ENCODE measurements around the gene TMEM191C.
"Not testable (repeated sequence)": the region's sequence is repeated elsewhere in the genome, so short reads cannot be mapped to it uniquely, and the experiment has no call there.

The TMEM191C gene

DNA sequence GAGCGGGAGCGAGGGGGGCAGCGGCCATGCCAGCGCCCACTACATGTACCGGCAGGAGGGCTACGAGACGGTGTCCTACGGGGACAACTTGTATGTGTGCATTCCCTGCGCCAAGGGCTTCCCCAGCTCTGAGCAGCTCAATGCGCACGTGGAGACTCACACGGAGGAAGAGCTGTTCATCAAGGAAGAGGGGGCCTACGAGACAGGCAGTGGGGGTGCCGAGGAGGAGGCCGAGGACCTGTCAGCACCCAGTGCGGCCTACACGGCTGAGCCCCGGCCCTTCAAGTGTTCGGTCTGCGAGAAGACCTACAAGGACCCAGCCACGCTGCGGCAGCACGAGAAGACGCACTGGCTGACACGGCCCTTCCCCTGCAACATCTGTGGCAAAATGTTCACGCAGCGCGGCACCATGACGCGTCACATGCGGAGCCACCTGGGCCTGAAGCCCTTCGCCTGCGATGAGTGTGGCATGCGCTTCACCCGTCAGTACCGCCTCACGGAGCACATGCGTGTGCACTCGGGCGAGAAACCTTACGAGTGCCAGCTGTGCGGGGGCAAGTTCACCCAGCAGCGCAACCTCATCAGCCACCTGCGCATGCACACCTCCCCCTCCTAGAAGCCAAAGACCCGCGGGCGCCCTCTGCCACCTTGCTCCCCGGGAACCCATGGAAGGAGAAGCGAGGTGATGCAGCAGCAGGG is 20.9 kb upstream of the TMEM191C start:
- DNase-seq, result no peak

DNA sequence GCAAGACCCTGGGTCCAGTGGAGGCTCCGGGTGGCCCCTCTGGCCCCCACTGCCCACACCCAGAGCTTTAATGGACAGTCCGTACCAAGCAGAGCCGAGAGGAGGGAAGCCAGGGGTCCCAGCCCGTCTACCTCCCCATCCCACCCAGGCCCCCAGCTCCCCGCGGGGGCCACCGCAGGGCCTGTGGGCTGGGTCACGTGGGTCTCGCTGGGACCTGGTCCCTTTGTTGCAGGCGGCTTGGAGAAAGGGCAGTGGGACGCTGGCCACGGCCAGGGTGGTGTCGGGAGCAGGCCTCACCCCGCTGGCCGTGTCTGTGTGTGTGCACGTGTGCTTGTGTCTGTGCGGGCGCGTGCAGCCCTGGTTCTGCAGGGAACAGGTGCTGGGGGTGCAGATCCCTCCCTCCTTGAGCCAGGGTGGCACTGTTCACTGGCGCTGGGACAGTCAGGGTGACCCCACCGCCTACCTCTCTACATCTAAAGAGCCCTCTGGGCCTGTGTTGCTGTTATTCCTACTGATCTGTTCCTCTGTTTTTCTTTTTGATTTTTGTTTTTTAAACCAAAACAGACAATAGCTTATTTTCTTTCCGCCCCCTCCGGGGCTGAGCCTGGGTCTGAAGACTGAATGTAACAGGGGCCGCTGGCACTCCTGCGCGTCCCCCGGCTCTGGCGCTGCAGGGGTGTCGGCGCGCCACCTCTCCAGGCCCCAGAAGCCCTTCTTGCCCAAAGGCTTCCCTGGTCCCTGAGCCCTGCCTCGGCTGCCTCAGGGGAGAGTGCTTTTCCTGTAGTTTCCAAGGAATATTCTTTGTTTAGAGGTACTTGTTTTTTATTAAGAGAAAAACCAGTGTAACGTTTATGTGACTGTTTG is 20.1 kb upstream of the TMEM191C start:
- DNase-seq, result no peak

DNA sequence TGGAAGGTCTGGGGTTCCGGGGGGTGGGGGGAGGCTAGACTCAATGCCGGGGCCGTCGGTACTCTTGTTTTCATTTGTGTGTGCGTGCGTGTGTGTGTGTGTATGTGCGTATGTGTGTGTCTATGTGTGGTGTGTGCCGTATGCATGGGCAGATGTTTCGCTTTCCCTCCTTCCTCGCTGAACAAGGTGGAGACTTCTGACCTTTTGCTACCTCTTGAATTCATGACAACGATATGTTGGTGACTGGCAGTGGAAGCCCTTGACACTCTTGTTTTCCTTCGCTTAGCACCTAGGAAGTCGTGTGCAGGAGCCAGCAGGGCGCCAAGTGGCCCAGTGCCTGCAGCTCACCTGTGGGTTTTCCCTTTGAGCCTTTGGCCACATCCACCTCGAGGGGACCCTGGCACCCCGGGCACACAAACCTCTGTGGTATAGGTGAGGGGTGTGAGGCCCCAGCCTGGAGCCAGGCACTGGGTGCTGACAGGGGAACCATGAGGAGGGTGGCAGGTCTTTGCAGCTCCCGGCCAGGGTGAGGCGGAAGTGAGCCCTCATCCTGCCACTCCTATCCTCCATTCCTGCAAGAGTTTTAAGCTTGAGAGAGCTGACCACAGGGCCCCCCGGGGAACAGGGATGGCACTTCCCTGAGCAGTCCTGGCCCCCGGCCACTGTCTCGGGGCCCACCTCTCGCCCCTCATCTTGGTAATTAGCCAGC is 19.3 kb upstream of the TMEM191C start:
- DNase-seq, result no peak

DNA sequence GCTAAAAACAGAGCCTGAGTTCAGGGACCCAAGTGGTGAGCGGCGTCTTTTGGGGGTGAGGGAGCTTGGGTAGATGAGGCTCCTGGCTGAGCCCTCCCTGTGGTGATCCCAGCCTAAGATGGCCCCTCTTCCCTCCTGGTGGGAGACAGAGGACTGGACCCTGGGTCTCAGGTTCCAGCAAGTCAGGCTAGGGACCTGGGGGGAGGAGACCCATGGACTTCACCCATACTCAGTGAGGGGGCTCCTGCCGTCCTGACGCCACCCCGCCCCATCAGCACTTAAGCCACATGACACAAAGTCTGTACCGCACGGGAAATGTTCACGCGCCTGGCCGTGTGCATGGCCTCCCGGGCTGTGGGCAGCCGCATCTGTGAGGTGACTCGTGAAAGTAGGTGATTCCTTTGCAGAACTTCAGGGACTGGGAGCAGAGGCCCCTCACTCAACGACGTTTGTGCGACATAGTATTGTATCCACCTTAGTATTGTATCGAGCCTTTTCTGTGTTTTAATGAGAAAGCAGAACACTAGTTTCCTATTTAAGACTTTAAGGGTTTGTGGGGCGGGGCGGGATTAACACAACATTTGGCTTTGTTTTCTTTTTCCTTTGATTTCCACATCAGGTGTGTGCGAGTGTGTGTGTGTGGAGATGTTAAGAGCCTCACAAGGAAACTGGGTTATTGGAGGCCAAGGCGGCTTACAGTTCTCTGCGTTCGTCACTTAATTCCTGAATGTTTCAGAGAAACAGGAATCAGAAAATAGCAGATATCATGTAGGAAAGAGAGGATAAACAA is 18.4 kb upstream of the TMEM191C start:
- no peak for DNase-seq

DNA sequence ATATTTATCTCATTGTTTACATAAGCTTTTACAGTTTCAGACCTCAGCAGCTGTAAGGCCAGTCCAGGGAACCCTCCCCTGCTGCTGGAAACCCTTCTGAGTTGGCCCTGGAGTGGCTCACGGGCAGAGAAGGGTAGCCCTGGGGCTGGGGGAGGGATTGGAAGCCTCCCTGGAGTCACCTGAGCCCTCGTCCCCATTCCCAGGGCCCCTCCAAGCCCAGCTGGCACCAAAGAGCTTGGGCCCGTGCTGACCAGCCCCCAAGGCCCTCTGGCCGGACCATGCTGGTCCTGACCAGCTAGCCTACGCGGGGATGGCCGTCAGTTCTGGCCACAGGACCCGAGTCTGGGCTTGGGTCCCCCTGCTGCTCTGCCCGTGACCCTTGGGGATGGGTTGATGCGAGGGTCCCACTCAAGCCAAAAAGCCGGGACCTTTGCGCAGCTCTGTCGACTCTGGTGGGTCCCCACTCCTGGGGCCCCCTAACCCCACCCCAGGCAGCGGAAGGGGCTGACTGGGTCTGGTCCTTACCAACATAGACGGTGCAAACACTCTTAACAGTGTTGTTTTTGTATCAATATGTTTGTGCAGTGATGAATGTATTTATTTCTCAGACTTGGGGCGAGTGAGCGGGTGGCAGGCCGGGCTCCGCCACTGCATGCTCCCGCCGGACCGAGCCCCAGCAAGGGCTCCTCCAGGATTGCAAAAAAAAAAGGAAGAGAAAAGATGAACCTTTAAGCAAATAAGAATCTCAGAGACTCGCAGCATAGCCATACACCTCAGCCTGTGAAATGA is 17.5 kb upstream of the TMEM191C start:
- no peak for DNase-seq

DNA sequence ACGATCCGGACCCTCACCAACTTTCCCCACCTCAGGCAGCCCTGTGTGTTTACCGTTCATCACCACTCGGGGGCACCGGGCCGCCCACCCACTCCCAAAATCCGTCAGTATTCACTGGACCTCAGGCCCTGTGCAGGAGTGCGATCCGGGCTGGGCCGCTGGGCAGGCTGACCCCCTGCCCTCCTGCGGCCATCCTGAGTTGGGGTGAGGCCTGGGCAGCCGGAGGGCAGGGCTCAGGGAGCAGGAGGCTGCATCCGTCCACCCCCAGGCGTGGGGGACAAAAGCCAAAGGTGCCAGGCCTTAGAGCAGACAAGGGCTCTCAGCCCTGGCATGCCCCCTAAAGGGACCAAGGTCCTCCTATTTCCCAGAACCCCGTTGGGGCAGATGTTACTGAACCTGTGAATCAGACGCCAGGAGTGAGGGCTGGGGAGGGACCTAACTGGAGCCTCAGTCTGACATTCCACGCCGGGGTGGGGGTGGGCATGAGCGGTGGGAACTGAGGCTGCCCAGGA is 16.8 kb upstream of the TMEM191C start:
- no peak for DNase-seq

DNA sequence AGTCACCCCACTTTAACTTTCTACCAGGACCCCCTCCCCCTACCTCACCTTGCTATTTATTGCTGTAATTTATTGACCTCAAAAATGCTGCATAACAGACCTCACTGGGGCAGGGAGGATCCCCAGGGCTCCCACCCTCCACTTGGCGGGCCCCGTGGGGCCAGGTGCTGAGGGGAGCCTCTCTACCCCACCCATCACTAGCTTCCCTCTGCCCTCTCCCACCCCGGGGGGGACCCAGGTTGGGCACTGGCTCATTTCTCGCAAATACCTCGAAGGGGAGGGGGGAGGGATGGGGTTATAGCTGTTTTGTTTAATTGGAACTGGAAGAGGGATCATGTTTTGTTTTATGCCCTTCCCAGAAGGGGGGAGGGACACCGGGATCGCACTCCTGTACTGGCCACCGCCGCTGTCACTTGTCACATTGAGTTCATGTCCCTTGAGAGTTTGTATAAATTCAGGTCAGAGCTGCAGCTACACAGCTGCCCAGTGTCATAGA is 16.3 kb upstream of the TMEM191C start:
- DNase-seq, result no peak

DNA sequence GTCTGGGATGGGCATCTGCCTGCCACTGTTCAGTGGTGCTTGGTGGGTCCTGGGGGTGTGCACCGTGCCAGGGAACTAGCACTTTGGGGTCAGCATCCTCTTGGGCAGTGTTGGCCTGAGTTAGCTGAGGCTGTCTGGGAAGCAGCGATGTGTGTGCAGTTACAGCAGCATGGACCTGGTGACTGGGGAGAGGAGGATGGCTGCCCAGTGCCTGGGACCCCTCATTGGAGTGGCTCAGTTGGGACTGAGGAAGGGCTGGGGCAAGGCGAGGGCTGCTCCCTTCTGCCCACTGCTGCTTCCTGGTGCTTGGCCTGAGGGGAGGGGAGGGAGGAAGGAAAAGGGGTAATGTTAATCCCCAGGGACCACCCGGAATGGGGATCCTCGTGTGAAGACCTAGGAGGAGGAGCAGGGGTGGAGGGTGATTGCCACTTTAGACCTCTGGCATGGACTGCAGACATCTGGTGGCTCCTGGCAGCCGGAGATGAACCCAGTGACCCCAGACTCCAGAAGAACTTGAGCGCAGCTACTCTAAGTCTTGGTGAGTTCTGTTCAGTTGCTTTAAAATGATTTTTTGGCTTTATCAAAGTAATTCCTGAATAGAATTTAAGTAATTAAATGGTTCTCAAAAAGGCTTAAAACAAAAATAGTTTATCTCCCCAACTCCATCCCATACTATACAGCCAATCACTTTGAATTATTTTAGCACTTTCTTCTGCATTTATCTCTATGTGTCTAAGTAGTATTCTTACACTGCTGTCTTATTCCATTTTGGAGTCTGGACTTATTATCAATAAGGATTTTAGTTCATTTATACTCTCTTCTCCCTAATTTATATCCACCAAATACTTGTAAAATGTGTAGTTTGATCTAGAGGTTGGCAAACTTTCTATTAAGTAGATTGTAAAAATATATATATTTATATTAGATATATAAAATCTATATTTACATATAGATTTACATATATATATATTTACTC is 15.4 kb upstream of the TMEM191C start:
- no peak for DNase-seq

DNA sequence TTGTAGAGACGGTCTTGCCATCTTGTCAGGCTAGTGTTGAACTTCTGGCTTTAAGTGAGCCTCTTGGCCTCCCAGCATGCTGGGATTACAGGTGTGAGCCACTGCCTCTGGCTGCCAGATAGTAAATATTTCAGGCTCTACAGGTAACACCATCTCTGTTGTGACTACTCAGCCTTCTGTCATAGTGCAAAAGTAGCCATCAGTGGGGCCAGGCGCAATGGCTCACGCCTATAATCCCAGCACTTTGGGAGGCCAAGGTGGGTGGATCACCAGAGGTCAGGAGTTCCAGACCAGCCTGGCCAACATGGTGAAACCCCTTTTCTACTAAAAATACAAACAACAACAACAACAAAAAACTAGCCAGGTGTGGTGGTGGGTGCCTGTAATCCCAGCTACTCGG is 14.5 kb upstream of the TMEM191C start:
- DNase-seq, result not testable (repeated sequence)

DNA sequence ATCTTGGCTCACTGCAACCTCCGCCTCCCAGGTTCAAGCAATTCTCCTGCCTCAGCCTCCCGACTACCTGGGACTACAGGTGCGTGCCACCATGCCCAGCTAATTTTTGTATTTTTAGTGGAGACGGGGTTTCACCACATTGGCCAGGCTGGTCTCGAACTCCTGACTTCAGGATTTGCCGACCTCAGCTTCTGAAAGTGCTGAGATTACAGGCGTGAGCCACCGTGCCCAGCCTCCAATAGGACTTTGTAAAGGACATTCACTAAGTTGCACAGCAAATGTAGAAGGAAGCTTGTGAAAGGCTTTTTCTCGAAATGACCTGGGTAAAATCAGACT is 12.2 kb upstream of the TMEM191C start:
- DNase-seq, result not testable (repeated sequence)

DNA sequence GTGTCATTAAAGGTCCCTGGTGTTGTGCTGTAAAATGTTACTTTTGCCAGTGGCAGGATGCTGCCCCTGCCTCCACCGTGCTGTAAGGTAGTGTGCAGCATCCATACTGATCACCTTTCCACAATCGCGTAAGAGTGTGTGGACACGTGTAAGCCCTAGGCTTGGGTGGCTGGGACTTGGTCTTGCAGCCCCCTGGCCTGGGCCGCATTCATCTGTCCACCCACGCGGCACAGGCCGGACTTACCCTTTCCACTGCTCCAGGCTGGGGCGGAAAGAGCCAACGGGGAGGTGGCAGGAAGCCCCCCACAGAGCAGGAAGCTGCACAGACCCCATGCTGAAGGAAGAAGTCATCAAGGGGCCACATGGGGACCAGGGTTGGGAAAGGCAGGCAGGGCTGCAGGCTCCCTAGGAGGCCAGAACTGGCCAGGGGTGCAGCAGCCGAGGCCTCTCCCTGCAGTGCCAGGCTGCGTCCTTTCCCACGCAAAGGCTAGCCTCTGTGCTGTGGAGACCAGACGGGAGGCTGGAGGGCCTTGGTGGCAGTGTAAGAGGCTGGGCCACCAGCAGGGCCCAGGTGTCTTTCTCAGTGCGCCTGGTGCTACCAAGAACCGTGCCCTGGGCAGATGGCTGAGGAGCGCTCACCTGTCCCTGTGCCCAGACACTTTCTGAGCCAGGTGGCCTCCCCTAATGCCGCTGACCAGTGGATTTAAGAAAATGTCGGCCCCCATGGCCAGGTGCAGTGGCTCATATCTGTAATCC is 11.7 kb upstream of the TMEM191C start:
- DNase-seq, result no peak

DNA sequence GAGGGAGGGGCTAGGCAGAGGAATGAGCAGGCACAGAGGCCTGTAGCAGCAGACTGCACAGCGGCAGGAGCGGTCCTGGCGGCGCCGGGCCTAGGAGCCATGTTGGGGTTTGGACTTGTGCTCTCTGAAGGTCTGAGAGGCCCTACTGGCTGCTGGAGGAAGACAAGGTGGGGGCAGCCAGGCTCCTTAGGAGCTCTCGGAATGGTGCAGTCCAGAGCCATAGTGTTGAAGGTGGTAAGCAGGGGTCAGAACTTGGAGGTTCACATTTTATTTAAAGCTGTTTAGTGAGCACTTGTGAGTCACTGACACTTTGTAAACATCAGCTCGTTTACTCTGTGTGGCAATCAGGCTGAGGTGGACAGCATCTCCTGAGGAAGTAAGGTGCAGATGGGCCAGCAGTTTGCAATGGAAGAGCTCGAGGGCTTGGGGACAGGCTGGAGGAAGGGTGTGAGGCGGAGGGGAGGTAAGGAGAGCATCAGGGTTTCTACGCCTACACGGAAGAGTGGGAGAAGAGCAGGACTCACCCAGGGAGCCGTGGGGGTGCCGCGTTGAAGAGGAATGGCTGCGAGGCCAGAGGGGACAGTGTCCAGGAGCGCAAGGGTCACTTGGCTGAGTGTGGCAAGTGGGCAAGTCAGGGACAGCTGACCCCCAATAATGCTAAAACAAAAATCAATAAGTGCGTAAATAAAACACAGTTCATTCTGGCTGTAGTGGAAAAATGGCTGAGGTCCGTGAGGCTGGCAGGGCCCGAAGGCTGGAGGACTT is 10.0 kb upstream of the TMEM191C start:
- DNase-seq, result no peak

DNA sequence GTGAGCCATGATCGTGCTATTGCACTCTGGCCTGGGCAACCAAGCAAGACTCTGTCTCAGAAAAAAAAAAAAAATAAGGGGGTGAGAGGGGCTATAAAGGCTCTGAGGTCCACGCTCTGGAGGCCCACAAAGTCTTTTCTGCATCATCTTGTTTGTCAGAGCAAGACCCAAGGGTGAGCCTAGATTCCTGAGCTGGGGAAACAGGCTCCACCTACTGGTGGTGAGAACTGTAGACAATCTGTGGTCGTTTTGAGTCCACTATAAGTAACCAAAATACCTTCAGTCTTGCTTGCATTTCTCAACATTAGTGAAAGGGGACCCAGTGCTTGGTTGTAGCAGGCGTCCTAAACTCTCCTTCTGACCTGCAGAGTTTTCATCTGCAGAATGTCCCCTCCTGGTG is 4.5 kb upstream of the TMEM191C start:
- DNase-seq, result not testable (repeated sequence)

DNA sequence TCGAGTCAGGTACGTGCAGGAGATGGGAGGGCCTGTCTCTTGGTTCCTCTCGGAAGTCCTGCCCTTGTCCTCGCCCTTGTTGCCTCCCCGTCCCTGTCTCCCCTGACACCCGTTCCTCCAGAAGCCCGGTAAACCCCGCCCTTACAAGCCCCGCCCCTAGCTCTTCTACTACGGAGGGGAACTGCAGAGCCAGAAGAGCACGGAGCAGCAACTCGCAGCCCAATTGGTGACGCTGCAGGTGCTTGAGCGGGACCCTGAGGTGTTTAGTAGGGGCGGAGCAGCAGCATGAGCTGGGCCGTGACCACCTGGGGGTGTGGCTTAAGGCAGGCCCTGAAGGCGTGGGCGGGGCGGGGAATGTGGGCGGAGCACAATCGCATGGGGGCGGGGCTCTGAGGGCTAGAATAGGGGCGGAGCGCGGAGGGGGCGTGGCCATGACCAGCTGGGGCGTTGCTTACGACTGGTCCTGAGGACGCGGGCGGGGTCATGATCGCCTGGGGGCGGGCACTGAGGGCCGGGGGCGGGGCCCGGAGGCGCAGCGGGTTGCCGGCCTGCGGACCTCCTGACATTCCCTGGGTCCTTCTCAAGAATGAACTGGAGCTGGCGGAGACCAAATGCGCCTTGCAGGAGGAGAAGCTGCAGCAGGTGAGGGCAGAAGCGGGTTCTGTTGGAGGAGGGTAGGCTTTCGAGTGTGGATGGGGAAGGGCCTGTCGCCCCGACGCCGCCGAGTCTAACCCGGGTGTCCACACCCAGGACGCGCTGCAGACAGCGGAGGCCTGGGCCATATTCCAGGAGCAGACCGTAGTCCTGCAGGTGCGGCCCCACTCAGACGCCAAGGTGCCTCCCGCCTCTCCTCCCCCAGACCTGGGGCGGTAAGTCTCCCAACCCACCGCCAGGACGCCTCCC is 1.3 kb downstream of the TMEM191C start:
- not testable (repeated sequence) for DNase-seq

DNA sequence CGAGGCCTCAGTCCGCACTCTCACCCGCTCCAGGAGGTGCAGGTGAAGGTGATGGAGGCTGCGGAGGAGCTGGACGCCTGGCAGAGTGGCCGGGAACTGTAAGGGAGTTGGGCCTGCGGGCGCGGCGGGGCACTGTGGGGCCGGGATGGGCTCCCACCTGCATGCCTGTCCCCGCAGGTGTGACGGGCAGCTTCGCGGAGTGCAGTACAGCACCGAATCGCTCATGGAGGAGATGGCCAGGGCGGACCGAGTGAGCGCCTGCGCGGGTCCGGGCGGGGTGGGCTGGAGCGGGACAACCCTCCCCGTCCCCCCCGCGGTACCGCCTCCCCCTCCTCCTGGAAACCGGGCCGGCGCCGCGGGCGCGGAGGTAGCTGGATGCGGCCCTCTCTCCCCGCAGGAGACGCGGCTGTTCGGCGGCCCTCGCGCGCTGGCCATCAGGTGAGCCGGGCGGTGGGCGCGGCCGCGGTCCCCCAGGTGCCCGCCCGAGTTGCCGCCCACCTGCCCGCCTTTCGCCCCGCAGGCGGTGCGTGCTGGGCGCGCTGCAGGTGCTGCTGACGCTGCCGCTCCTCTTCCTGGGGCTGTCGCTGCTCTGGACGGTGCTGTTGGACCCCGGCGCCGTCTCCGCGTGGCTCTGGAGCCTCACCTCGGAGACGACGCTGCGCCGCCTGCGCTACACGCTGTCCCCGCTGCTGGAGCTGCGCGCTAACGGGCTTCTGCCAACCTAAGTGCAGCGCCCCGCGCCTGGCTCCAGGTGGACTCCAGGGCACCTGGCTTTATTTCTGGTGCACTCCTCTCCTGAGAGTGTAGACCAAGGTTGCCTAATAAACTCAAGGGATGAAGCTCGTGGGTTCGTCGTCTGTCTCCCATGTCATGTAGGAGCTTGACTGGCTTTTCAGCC is 2.2 kb downstream of the TMEM191C start:
- not testable (repeated sequence) for DNase-seq
